Kidney (tissue), 14 donors: ENCODE results near the gene KIF6. TPM values are rescaled to one million over a fixed set of nuclear protein-coding genes. Genes with fewer than 3 reads are reported as not detected.

Experiments used
- DNase-seq, 5 donors: peaks; one replicate each; pipeline ENCODE4 v3.0.0-alpha.2; 2013 to 2020
- FAIRE-seq: peaks from 2 replicates; lab custom pipeline; 2012; peaks lifted over from hg19 to GRCh38; lab: Jason Lieb, UNC
- H3K27ac ChIP-seq, 2 donors: one replicate each; pipeline ENCODE4 v1.7.0; 2013; ENCODE audit warnings: low read depth in 2 of 2, low read length in 2 of 2, inconsistent platforms in 1 of 2
- H3K27me3 ChIP-seq: one replicate; pipeline ENCODE4 v1.7.1; 2013; ENCODE audit warnings: low read length, inconsistent platforms; ENCODE audit not compliant: control insufficient read depth, insufficient read depth
- H3K36me3 ChIP-seq, 3 donors: one replicate each; pipeline versions ENCODE4 v1.7.0 to v1.7.1; 2013; ENCODE audit warnings: low read length in 3 of 3, control low read depth in 1 of 3, inconsistent platforms in 1 of 3; ENCODE audit not compliant: insufficient read depth in 3 of 3, control insufficient read depth in 2 of 3
- H3K4me1 ChIP-seq, 3 donors: one replicate each; pipeline versions ENCODE4 v1.7.0 to v1.7.1; 2013; ENCODE audit warnings: low read length in 3 of 3, inconsistent platforms in 1 of 3, low read depth in 1 of 3; ENCODE audit not compliant: control insufficient read depth in 2 of 3, insufficient read depth in 2 of 3
- H3K4me3 ChIP-seq, 3 donors: one replicate each; pipeline versions ENCODE4 v1.7.0 to v1.8.1; 2013; ENCODE audit warnings: low read length in 3 of 3, control low read depth in 1 of 3, inconsistent platforms in 1 of 3
- H3K9ac ChIP-seq, 3 donors: one replicate each; pipeline versions ENCODE4 v1.7.0 to v1.7.1; 2013; ENCODE audit warnings: low read length in 3 of 3, control low read depth in 1 of 3, inconsistent platforms in 1 of 3
- H3K9me3 ChIP-seq, 3 donors: one replicate each; pipeline versions ENCODE4 v1.7.0 to v1.7.1; 2013; ENCODE audit warnings: low read length in 3 of 3, control low read depth in 1 of 3, inconsistent platforms in 1 of 3; ENCODE audit not compliant: control insufficient read depth in 2 of 3, insufficient read depth in 1 of 3
- CTCF ChIP-seq: IDR thresholded peaks from 3 replicates; pipeline ENCODE4 v1.5.1; 2012; ENCODE audit warnings: mild to moderate bottlenecking, moderate library complexity, borderline replicate concordance; ENCODE audit not compliant: insufficient read depth; ENCODE audit errors: extremely low read depth
- intact Hi-C: fragments of 100-400 bp; cut with DNase I; formaldehyde crosslinking; loops from one replicate; pipeline ENCODE4 v1.11.1; 2022
- polyA plus RNA-seq: library from polyadenylated mRNA; stranded (reverse); fragments of 350-450 nt; fragmentation: Illumina TruSeq; extraction: RNeasy Lipid Tissue Mini Kit (QIAGEN cat#74804); gene quantifications from one replicate; pipeline ENCODE4 v1.2.3, GENCODE V29; 2014; ENCODE audit warnings: low read depth, low replicate concordance; ENCODE audit not compliant: insufficient read depth
- total RNA-seq: library from RNA; stranded (reverse); fragmentation: NEBNext Ultra II Directional; extraction: Animal tissue kit (Norgen Biotek cat#: 25700); gene quantifications from one replicate; pipeline ENCODE4 v1.2.1, GENCODE V29; 2021
- donor health status: control.
- donor health status: control.
- donor health status: control.
- donor health status: control.
- donor health status: control.
- donor health status: DM: yes; HTN: yes; CAD: no.
- donor health status: Normal renal cell carcinoma (clear cell type).

KIF6 gene
- total and polyA plus RNA-seq, 2 donors from 2014 or later = 1.7 to 2.9 TPM

GRCh38 chr6:39282774-39283173 lies 442.4 kb downstream of the KIF6 start:
- Histone ChIP-seq H3K27me3 (no peaks in the 10 kb centered on the region), H3K27ac (no peak overlapping the region), H3K9ac (no peak overlapping the region), H3K9me3 (no peaks in the 10 kb centered on the region), H3K4me1 (peaks cover 0 to 36% (median 12%) of the 10 kb centered on the region in 3 donors), H3K36me3 (no peaks in the 10 kb centered on the region), H3K4me3 (no peak overlapping the region)
- no peak for DNase-seq
- no peak for TF ChIP-seq CTCF
- FAIRE-seq = no peak
- intact Hi-C loops = no loop called here

GRCh38 chr6:39281312-39281980 lies 443.8 kb downstream of the KIF6 start:
- peak overlapping the region in 2 of 3 donors; percentile 15 to 40 for H3K4me3 ChIP-seq
- H3K27me3 ChIP-seq = no peaks in the 10 kb centered on the region
- peak overlapping the region in 1 of 3 donors; percentile 49 for H3K9ac ChIP-seq
- intact Hi-C loops = no loop called here
- H3K36me3 ChIP-seq = no peaks in the 10 kb centered on the region
- H3K9me3 ChIP-seq = no peaks in the 10 kb centered on the region
- peak overlapping the region; percentile 81 to 87 for H3K27ac ChIP-seq
- peak in 2 of 5 donors; percentile 44 to 78 for DNase-seq
- no peak for FAIRE-seq
- H3K4me1 ChIP-seq = peaks cover 0 to 36% (median 12%) of the 10 kb centered on the region in 3 donors
- no peak for TF ChIP-seq CTCF

GRCh38 chr6:39280247-39280731 lies 444.9 kb downstream of the KIF6 start:
- DNase-seq (peak in 2 of 5 donors; percentile 16 to 90), FAIRE-seq (no peak)
- Histone ChIP-seq H3K9ac (peak overlapping the region in 1 of 3 donors; percentile 49), H3K27me3 (no peaks in the 10 kb centered on the region), H3K9me3 (no peaks in the 10 kb centered on the region), H3K4me3 (no peak overlapping the region), H3K4me1 (peaks cover 0 to 36% (median 12%) of the 10 kb centered on the region in 3 donors), H3K27ac (peak overlapping the region; percentile 81 to 87), H3K36me3 (no peaks in the 10 kb centered on the region)
- no peak for TF ChIP-seq CTCF
- intact Hi-C loops = no loop called here

Other genes with a start within 250 kb of the KIF6 start
- gene DAAM2, start 67.0 kb upstream of the KIF6 start, total RNA-seq = 19.8 TPM
- 6.9 TPM for gene DAAM2, start 67.0 kb upstream of the KIF6 start, polyA plus RNA-seq
- gene MOCS1, start 209.1 kb upstream of the KIF6 start, total RNA-seq = 25.9 TPM
- 41.3 TPM for gene MOCS1, start 209.1 kb upstream of the KIF6 start, polyA plus RNA-seq